HEK293T (cell line): Measurements from ENCODE around the gene JPH4.

Source experiments
- ARNT ChIP-seq: fragments of 450-650 bp; IDR thresholded peaks from 2 replicates; pipeline ENCODE4 v1.6.1; 2017; ENCODE audit warnings: mild to moderate bottlenecking
- FOXM1 ChIP-seq: fragments of 450-650 bp; IDR thresholded peaks from 2 replicates; pipeline ENCODE4 v1.6.1; 2017; ENCODE audit warnings: mild to moderate bottlenecking, borderline replicate concordance
- HDGF ChIP-seq: fragments of 450-650 bp; IDR thresholded peaks from 2 replicates; pipeline ENCODE4 v1.6.1; 2017; ENCODE audit warnings: antibody characterized with exemption, borderline replicate concordance
- NFRKB ChIP-seq: fragments of 450-650 bp; IDR thresholded peaks from 2 replicates; pipeline ENCODE4 v1.6.1; 2016; ENCODE audit warnings: mild to moderate bottlenecking, moderate library complexity
- SP1 ChIP-seq: fragments of 450-650 bp; IDR thresholded peaks from 2 replicates; pipeline ENCODE4 v1.6.1; 2017
- SUZ12 ChIP-seq: fragments of 450-650 bp; IDR thresholded peaks from 2 replicates; pipeline ENCODE4 v1.6.1; 2016; ENCODE audit warnings: mild to moderate bottlenecking
- TARDBP ChIP-seq: fragments of 450-650 bp; IDR thresholded peaks from 2 replicates; pipeline ENCODE4 v1.6.1; 2016
- ZNF384 ChIP-seq: fragments of 450-650 bp; IDR thresholded peaks from 2 replicates; pipeline ENCODE4 v1.6.1; 2016

- no peak for TF ChIP-seq NFRKB
- TF ChIP-seq ZNF384, result no peak
- no peak for TF ChIP-seq TARDBP
- no peak for TF ChIP-seq ARNT
- TF ChIP-seq HDGF, result no peak
- no peak for TF ChIP-seq SP1
- no peak for TF ChIP-seq FOXM1
- TF ChIP-seq SUZ12, result no peak
Measured at GRCh38 chr14:23537351-23538049, 41.1 kb downstream of the JPH4 start.
